ENCODE data around the gene NR1H3. TPM values are rescaled to one million over a fixed set of nuclear protein-coding genes. Genes with fewer than 3 reads are reported as not detected.

Gene NR1H3
- polyA plus RNA-seq, 1 of the 3 experiments (the other 2 are of a cell fraction) = 7.3 TPM

DNA sequence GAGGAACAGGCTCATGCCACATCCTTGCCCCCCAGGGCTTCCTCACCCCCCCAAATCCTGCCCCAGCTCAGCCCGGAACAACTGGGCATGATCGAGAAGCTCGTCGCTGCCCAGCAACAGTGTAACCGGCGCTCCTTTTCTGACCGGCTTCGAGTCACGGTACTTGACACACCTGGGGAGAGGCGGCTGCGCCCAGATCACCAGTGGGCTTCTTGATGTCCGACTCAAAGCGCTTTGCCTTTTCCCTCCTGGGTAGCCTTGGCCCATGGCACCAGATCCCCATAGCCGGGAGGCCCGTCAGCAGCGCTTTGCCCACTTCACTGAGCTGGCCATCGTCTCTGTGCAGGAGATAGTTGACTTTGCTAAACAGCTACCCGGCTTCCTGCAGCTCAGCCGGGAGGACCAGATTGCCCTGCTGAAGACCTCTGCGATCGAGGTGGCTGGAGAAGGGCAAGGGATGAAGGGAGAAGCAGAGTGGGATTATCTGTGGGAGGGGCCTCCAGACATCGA lies 3.5 kb downstream of the NR1H3 start:
- Histone ChIP-seq H3K4me2 (no peak overlapping the region), H2AFZ (ENCODE audit: low read depth) (no peak overlapping the region), H3K9me2 (no peaks in the 10 kb centered on the region), H3K27me3 (ENCODE audit: insufficient read depth) (no peaks in the 10 kb centered on the region), H3K9ac (no peak overlapping the region), H3K4me1 (ENCODE audit: control insufficient read depth in 1 of 2, insufficient read depth in 2 of 2, low read depth in 1 of 2, low read length in 1 of 2) (peaks cover 13 to 23% of the 10 kb centered on the region in 2 experiments; a peak in 3 of 4 replicates), H3K9me3 (no peaks in the 10 kb centered on the region), H3F3A (replicated peaks; ENCODE audit: insufficient read depth) (peaks cover 8% of the 10 kb centered on the region), H4K20me1 (ENCODE audit: insufficient read depth) (no peaks in the 10 kb centered on the region), H3K79me2 (ENCODE audit: insufficient read depth) (no peaks in the 10 kb centered on the region), H3K36me3 (replicated peaks in 1 of 2; ENCODE audit: control insufficient read depth in 1 of 2, insufficient read depth in 2 of 2, low read length in 1 of 2) (no peaks in the 10 kb centered on the region), H3K4me3 (ENCODE audit: low read depth in 2 of 2, low read length in 1 of 2) (no peak overlapping the region), H3K27ac (ENCODE audit: low read depth in 2 of 2, low read length in 1 of 2) (no peak overlapping the region)
- no peak for DNase-seq
- ChIA-PET POLR2A (interaction anchor here (1.3 kb wide), 1 partner anchor 13 kb away, joined by 3 read pairs; the partner anchor contains the start of gene ACP2), CTCF (interaction anchor here (1.5 to 5.8 kb wide), 3 partner anchors 10 to 88 kb away, joined by 5 to 78 read pairs (median 28); partner anchors contain the start of gene ARFGAP2)
- no peak for TF ChIP-seq YY1 (IDR thresholded peaks at IDR 0.05; ENCODE audit: low read depth)
- TF ChIP-seq, protein P1, sequence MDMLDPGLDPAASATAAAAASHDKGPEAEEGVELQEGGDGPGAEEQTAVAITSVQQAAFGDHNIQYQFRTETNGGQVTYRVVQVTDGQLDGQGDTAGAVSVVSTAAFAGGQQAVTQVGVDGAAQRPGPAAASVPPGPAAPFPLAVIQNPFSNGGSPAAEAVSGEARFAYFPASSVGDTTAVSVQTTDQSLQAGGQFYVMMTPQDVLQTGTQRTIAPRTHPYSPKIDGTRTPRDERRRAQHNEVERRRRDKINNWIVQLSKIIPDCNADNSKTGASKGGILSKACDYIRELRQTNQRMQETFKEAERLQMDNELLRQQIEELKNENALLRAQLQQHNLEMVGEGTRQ (IDR thresholded peaks at IDR 0.05; ENCODE audit: borderline replicate concordance, low read depth, low read length) = no peak
- no peak for TF ChIP-seq FOXM1 (IDR thresholded peaks at IDR 0.05; ENCODE audit: low read depth)
- no peak for TF ChIP-seq SIN3A (IDR thresholded peaks at IDR 0.05; ENCODE audit: borderline replicate concordance, low read depth, low read length)
- TF ChIP-seq RFX5 (IDR thresholded peaks at IDR 0.05; ENCODE audit: low read length) = no peak
- TF ChIP-seq ELF1 (IDR thresholded peaks at IDR 0.05) = no peak
- no peak for TF ChIP-seq PBX3 (IDR thresholded peaks at IDR 0.05)
- no peak for TF ChIP-seq FOSL2 (IDR thresholded peaks at IDR 0.05; ENCODE audit: borderline replicate concordance, low read depth)
- no peak for TF ChIP-seq TCF12 (IDR thresholded peaks at IDR 0.05)
- TF ChIP-seq MAX (IDR thresholded peaks at IDR 0.05; ENCODE audit: low read depth) = no peak
- TF ChIP-seq TAF1 (IDR thresholded peaks at IDR 0.05; ENCODE audit: borderline replicate concordance, low read depth, low read length) = no peak
- no peak for TF ChIP-seq TEAD4 (IDR thresholded peaks at IDR 0.05; ENCODE audit: borderline replicate concordance, insufficient read depth)
- TF ChIP-seq, protein P2, sequence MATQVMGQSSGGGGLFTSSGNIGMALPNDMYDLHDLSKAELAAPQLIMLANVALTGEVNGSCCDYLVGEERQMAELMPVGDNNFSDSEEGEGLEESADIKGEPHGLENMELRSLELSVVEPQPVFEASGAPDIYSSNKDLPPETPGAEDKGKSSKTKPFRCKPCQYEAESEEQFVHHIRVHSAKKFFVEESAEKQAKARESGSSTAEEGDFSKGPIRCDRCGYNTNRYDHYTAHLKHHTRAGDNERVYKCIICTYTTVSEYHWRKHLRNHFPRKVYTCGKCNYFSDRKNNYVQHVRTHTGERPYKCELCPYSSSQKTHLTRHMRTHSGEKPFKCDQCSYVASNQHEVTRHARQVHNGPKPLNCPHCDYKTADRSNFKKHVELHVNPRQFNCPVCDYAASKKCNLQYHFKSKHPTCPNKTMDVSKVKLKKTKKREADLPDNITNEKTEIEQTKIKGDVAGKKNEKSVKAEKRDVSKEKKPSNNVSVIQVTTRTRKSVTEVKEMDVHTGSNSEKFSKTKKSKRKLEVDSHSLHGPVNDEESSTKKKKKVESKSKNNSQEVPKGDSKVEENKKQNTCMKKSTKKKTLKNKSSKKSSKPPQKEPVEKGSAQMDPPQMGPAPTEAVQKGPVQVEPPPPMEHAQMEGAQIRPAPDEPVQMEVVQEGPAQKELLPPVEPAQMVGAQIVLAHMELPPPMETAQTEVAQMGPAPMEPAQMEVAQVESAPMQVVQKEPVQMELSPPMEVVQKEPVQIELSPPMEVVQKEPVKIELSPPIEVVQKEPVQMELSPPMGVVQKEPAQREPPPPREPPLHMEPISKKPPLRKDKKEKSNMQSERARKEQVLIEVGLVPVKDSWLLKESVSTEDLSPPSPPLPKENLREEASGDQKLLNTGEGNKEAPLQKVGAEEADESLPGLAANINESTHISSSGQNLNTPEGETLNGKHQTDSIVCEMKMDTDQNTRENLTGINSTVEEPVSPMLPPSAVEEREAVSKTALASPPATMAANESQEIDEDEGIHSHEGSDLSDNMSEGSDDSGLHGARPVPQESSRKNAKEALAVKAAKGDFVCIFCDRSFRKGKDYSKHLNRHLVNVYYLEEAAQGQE (IDR thresholded peaks at IDR 0.05; ENCODE audit: low read depth, low read length) = no peak
- TF ChIP-seq IRF3 (IDR thresholded peaks at IDR 0.05; ENCODE audit: low read depth, low read length) = no peak
- TF ChIP-seq CHD2 (IDR thresholded peaks at IDR 0.05; ENCODE audit: low read length, partially characterized antibody) = no peak
- TF ChIP-seq MXI1 (IDR thresholded peaks at IDR 0.05; ENCODE audit: low read depth, low read length) = no peak
- TF ChIP-seq, protein P3, sequence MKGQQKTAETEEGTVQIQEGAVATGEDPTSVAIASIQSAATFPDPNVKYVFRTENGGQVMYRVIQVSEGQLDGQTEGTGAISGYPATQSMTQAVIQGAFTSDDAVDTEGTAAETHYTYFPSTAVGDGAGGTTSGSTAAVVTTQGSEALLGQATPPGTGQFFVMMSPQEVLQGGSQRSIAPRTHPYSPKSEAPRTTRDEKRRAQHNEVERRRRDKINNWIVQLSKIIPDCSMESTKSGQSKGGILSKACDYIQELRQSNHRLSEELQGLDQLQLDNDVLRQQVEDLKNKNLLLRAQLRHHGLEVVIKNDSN (IDR thresholded peaks at IDR 0.05; ENCODE audit: borderline replicate concordance, low read depth) = no peak
- TF ChIP-seq GATA2 (CRISPR knock-in tag; IDR thresholded peaks at IDR 0.05) = no peak
- TF ChIP-seq MEF2A (IDR thresholded peaks at IDR 0.05; ENCODE audit: borderline replicate concordance, low read depth) = no peak
- 91% methylated on average over 19 of the region's 22 CpGs for WGBS (ENCODE audit: low lambda C conversion rate)

All from SK-N-SH (cell line).